Activated CD8-positive, alpha-beta memory T cell treated with anti-CD3 and anti-CD28 coated beads, Interleukin-2, amount 50 U/mL, for 1 hour (primary cell): ENCODE measurements around the gene KDM5D.

Source experiments
- DNase-seq: peaks from one replicate; pipeline ENCODE4 v3.0.0-alpha.2; 2020; ENCODE audit errors: extremely low read depth

Gene KDM5D

GRCh38 chrY:19744381-19745378 lies at the start of gene KDM5D:
TSS of gene KDM5D (minus strand) at chrY:19744726. CDS start at chrY:19744534, 192 bp downstream.
- DNase-seq: no peak

DNA sequence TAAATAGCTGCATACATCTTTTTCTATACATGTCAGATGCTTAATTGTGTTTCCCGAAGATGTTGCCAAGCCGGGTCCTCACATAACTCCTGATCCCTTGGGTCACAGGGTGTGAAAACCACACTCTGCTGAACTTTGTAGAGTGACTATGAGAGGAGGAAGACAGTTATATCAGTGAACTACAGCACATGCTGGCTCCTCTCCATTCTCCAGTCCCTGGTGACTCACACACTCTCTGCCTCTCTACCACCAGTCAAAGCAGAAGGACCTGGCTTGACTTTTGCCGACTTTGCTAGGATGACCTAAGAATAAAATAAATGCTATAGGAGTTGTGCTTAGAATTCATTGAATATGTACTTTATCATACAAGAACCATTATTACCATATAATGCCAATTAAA lies 23.8 kb upstream of the KDM5D start:
- DNase-seq: no peak

DNA sequence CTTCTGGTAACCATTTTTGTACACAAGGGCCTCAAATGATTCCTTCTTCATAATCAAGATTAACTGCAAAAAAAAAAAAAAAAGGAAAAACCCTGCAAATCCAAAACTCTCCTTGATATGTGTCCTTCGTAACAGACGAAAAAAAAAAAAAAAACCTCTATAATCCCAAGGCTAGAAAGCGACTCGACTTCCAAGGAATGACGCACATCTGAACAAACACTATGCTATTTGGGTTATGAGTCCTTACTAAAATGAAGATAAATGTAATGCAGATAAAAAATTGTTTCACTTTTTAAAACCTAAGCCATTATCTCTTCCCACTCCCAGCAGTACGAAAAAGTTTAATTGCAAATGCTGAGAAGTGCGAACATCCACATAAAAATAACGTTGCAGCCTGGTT lies 1.2 kb downstream of the KDM5D start:
- no peak for DNase-seq

GRCh38 chrY:19742153-19742552 lies 2.4 kb downstream of the KDM5D start:
- DNase-seq: no peak

DNA sequence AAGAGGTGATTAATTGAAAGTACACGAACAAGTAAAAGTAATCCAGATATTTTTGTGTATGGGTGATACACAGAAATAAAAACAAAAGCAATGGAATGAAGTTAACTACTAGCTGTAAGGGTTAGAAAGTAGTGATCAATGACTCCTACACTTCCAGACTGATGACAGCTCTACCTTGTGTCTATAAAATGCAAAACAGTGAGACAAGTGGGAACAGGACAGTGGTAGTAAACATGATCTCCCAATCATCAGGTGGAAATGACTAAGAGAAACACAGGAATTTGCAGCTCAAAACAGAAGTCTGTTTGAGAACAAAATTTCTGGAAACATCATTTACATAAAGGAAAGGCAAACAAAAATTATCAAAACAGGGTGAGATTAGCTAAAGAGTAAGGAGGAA lies 10.1 kb downstream of the KDM5D start:
- DNase-seq: no peak

DNA sequence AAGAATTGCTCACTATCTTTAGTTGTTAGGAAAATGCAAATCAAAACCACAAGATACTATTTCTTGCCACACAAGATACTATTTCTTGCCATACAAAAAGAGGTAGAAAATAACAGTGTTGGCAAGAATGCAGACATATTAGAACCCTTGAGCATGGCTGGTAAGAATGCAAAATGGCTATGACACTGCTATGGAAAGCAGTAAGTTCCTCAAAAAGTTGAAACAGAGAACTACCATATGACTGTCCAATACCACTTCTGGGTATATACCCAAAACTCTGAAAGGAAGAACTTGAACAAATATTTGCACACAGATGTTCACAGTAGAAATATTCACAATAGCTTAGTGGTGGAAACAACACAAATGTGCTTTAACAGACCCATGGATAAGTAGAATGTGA lies 26.6 kb downstream of the KDM5D start:
- DNase-seq: no peak

GRCh38 chrY:19717146-19717545 lies 27.4 kb downstream of the KDM5D start:
- no peak for DNase-seq

DNA sequence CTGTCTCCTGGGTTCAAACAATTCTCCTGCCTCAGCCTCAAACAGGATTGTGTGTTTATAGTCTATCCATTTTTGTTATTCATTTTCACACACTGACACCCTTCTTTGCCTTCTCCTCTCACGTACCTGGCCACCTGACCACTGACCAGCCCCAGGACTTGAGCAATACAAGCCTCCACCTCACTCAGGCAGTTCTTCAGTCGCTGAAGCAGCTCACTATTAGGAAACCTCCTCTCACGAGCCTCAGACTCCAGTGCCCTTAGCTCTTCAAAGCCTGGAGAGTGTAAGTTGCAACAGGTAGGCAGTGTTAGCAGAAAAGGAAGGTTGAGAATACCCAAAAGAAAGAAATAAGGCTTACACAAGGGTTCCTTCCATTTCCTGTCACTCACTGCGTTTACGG lies 29.3 kb downstream of the KDM5D start:
- no peak for DNase-seq

- no peak for DNase-seq
Measured at GRCh38 chrY:19713430-19713829, 31.1 kb downstream of the KDM5D start.

- DNase-seq: no peak
Measured at GRCh38 chrY:19706273-19706672, 38.3 kb downstream of the KDM5D start.

DNA sequence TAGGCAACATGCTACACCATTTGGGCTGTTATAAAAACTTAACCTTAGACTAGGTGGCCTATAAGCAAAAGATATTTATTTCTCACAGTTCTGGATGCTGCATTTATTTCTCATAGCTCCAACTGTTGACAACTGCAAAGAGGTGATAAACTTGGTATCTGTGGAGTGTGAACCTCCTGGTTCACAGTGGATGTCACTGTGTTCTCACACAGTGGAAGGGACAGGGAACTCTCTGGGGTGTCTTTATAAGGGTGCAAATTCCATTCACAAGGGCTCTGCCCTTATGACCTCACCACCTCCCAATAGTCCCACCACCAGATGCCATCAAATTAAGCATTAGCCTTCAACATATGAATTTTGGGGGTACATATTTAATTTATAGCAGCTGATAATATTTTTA lies 46.0 kb downstream of the KDM5D start:
- no peak for DNase-seq

DNA sequence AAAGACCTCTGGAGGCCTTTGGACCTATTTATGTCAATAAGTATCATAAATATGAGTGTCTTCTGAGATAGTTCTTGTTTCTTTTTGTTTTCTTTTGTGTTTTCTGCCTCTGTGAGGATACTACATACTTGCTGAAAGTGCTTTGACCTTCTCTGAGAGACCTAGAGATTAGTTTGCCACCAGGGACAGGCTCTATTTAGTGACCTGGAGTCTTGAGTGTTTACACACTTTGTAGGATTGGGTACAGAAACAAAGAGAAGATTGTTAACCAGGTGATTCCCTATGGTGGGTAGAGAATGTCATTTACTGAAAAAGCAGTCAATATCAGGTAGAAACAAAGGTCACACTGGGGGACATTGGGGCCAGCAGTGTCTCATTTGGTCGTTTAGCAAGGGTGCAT lies 63.7 kb downstream of the KDM5D start:
- no peak for DNase-seq
